ENCODE measurements around the gene MORC2.

Gene MORC2

DNA sequence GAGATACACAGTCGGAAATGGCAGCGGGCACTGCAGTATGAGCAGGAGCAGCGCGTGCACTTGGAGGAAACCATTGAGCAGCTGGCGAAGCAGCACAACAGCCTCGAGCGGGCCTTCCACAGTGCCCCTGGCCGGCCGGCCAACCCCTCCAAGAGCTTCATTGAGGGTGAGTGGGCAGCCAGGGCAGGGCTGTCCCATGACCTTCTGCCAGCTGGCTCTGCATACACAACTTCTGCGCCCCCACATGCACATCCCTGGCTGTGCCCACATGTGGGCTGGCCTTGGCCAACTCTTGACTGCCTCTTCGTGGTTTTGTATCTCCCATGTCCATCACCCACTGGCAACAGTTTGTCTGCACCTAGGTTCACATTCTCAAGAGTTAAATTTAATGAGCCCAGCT, 81.1 kb downstream of the MORC2 start:
- TF ChIP-seq TCF4 (CRISPR knock-in tag; IDR thresholded peaks at IDR 0.05; ENCODE audit: borderline replicate concordance) (no peak), BACH2 (CRISPR knock-in tag; IDR thresholded peaks at IDR 0.05; ENCODE audit: borderline replicate concordance) (no peak), SNAI2 (CRISPR knock-in tag; IDR thresholded peaks at IDR 0.05) (no peak), ARNTL (CRISPR knock-in tag; IDR thresholded peaks at IDR 0.05; ENCODE audit: borderline replicate concordance, low read depth) (no peak), RARB (CRISPR knock-in tag; IDR thresholded peaks at IDR 0.05) (no peak), ZC3H10 (CRISPR knock-in tag; IDR thresholded peaks at IDR 0.05) (no peak), CREB5 (CRISPR knock-in tag; IDR thresholded peaks at IDR 0.05; ENCODE audit: low read depth) (no peak), GLIS3 (CRISPR knock-in tag; IDR thresholded peaks at IDR 0.05) (no peak), ISL1 (CRISPR knock-in tag; IDR thresholded peaks at IDR 0.05) (no peak)
- TF ChIP-seq, protein P1, sequence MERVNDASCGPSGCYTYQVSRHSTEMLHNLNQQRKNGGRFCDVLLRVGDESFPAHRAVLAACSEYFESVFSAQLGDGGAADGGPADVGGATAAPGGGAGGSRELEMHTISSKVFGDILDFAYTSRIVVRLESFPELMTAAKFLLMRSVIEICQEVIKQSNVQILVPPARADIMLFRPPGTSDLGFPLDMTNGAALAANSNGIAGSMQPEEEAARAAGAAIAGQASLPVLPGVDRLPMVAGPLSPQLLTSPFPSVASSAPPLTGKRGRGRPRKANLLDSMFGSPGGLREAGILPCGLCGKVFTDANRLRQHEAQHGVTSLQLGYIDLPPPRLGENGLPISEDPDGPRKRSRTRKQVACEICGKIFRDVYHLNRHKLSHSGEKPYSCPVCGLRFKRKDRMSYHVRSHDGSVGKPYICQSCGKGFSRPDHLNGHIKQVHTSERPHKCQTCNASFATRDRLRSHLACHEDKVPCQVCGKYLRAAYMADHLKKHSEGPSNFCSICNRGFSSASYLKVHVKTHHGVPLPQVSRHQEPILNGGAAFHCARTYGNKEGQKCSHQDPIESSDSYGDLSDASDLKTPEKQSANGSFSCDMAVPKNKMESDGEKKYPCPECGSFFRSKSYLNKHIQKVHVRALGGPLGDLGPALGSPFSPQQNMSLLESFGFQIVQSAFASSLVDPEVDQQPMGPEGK (CRISPR knock-in tag; IDR thresholded peaks at IDR 0.05; ENCODE audit: borderline replicate concordance) = no peak
- ATAC-seq = no peak

GRCh38 chr22:30885591-30885990, 83.0 kb downstream of the MORC2 start:
- ATAC-seq = no peak
- TF ChIP-seq CSRNP3 (CRISPR knock-in tag; IDR thresholded peaks at IDR 0.05) (no peak), ARNTL (CRISPR knock-in tag; IDR thresholded peaks at IDR 0.05; ENCODE audit: borderline replicate concordance, low read depth) (no peak), ISL1 (CRISPR knock-in tag; IDR thresholded peaks at IDR 0.05) (no peak)
- TF ChIP-seq, protein P1 (CRISPR knock-in tag; IDR thresholded peaks at IDR 0.05; ENCODE audit: borderline replicate concordance) = no peak

GRCh38 chr22:30885001-30885366, 83.6 kb downstream of the MORC2 start:
- TF ChIP-seq, protein P2, sequence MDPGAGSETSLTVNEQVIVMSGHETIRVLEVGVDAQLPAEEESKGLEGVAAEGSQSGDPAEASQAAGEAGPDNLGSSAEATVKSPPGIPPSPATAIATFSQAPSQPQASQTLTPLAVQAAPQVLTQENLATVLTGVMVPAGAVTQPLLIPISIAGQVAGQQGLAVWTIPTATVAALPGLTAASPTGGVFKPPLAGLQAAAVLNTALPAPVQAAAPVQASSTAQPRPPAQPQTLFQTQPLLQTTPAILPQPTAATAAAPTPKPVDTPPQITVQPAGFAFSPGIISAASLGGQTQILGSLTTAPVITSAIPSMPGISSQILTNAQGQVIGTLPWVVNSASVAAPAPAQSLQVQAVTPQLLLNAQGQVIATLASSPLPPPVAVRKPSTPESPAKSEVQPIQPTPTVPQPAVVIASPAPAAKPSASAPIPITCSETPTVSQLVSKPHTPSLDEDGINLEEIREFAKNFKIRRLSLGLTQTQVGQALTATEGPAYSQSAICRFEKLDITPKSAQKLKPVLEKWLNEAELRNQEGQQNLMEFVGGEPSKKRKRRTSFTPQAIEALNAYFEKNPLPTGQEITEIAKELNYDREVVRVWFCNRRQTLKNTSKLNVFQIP (CRISPR knock-in tag; IDR thresholded peaks at IDR 0.05; ENCODE audit: borderline replicate concordance, low read depth) = no peak
- TF ChIP-seq ZNF565 (CRISPR knock-in tag; conservative IDR thresholded peaks at IDR 0.05; ENCODE audit: low read depth) (no peak), CREB5 (CRISPR knock-in tag; IDR thresholded peaks at IDR 0.05; ENCODE audit: low read depth) (no peak), ESRRG (CRISPR knock-in tag; IDR thresholded peaks at IDR 0.05) (no peak), CSDC2 (CRISPR knock-in tag; IDR thresholded peaks at IDR 0.05) (no peak), ARNTL (CRISPR knock-in tag; IDR thresholded peaks at IDR 0.05; ENCODE audit: borderline replicate concordance, low read depth) (no peak), TSHZ2 (CRISPR knock-in tag; IDR thresholded peaks at IDR 0.05) (no peak), ISL1 (CRISPR knock-in tag; IDR thresholded peaks at IDR 0.05) (no peak), ZFP30 (CRISPR knock-in tag; IDR thresholded peaks at IDR 0.05) (no peak), OSR1 (CRISPR knock-in tag; IDR thresholded peaks at IDR 0.05) (no peak), CSRNP3 (CRISPR knock-in tag; IDR thresholded peaks at IDR 0.05) (no peak), TCF4 (CRISPR knock-in tag; IDR thresholded peaks at IDR 0.05; ENCODE audit: borderline replicate concordance) (no peak), GLIS3 (CRISPR knock-in tag; IDR thresholded peaks at IDR 0.05) (no peak), ZNF8 (CRISPR knock-in tag; IDR thresholded peaks at IDR 0.05) (no peak), PPARA (CRISPR knock-in tag; IDR thresholded peaks at IDR 0.05; ENCODE audit: borderline replicate concordance) (no peak), ZNF70 (CRISPR knock-in tag; IDR thresholded peaks at IDR 0.05) (no peak), ZC3H10 (CRISPR knock-in tag; IDR thresholded peaks at IDR 0.05) (no peak)
- no peak for ATAC-seq
